ENCODE results near the gene MSH5. TPM values are rescaled to one million over a fixed set of nuclear protein-coding genes. Genes with fewer than 3 reads are reported as not detected.

The MSH5 gene
- total and polyA plus RNA-seq, 2 of the 13 experiments (the other 11 are each of a cell fraction or from before 2014, with no cell fraction given), result 10.2 to 38.7 TPM

DNA sequence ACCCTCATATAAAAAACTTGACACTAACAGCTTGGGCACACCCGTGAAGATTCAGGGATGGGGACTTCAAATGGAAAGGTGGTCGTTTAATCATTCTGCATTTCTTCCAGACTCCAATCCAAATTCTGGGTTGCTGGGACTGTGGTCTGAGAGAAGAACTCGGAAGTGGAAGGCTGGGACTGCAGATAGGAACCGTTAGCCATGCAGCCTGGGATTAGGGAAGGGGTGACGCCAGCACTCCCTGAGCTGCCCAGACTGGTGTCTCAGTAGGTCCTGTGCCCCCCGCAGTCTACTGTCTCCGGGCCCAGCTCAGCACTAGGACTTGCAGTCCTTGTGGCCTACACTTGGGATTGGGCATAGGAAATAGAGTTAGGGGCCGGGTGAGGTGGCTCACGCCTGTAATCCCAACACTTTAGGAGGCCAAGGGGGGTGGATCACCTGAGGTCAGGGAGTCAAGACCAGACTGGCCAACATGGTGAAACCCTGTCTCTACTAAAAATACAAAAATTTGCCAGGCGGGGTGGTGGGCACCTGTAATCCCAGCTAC, 3.0 kb upstream of the MSH5 start:
- TSS peak; percentile 68 for BruUV-seq (replicated peaks)
- ChIA-PET POLR2A (interaction anchor here (0.5 to 11.3 kb wide), 52 partner anchors 7 to 1235 kb away, joined by 3 to 279 read pairs (median 9); partner anchors contain the start of genes ABHD16A, APOM, BAG6 and C2), CTCF (ENCODE audit: low intra/inter-chr PET ratio, low total read pairs) (no interaction called here)
- H2AFZ ChIP-seq (ENCODE audit: low read length), result no peak overlapping the region
- H3K36me3 ChIP-seq (replicated peaks in 1 of 2; ENCODE audit: control insufficient read depth in 1 of 2, insufficient read depth in 2 of 2, low read length in 2 of 2), result peaks cover 13 to 31% of the 10 kb centered on the region in 2 experiments
- peaks cover 71% of the 10 kb centered on the region for H3K4me1 ChIP-seq (ENCODE audit: insufficient read depth, low read length)
- peaks cover 41% of the 10 kb centered on the region for H3K79me2 ChIP-seq (ENCODE audit: insufficient read depth, low read length)
- intact Hi-C loops (cut with micrococcal nuclease; ENCODE audit: unreplicated experiment) (loop anchor here (1.0 to 5.0 kb wide), 3 partner anchors 8 to 70 kb away; partner anchors contain the start of genes ABHD16A, DDAH2 and LSM2), in situ Hi-C loops (cut with HindIII; ENCODE audit: extremely low pct_ligation_motif_present, low pct_unique_long_range_greater_than_20kb) (no loop called here)
- peak overlapping the region; percentile 98 for H3K4me2 ChIP-seq (ENCODE audit: low read depth, low read length)
- H3K4me3 ChIP-seq (replicated peaks in 1 of 3; ENCODE audit: insufficient read depth in 1 of 3, low read depth in 2 of 3, low read length in 3 of 3), result peak overlapping the region; percentile 71 to 92 (median 92)
- FAIRE-seq (no peak), DNase-seq (ENCODE audit: low spot score) (peak; percentile 33), ATAC-seq (peak; percentile 4; the same call in 2 of the 3 replicates)
- WGBS (ENCODE audit: low lambda C conversion rate), result 2% methylated on average over 10 of the region's 10 CpGs
- no peaks in the 10 kb centered on the region for H3K9me3 ChIP-seq (ENCODE audit: low read length)
- peaks cover 24% of the 10 kb centered on the region; the same call in 1 of the 2 replicates for H4K20me1 ChIP-seq (ENCODE audit: insufficient read depth, low read length)
- H3K9ac ChIP-seq (ENCODE audit: insufficient read depth, low read depth, low read length), result peak overlapping the region; percentile 98
- H3K27ac ChIP-seq (ENCODE audit: extremely low read length, insufficient read depth, low read length), result peak overlapping the region; percentile 99
- no peaks in the 10 kb centered on the region; a peak in 1 of 5 replicates for H3K27me3 ChIP-seq (ENCODE audit: control insufficient read depth in 1 of 2, insufficient read depth in 2 of 2, low read length in 2 of 2)
- TF ChIP-seq ZSCAN25 (CRISPR knock-in tag; IDR thresholded peaks at IDR 0.05) (0 out of 2 replicates have a peak, but pooled peaks have one; percentile 69), GLI4 (CRISPR knock-in tag; IDR thresholded peaks at IDR 0.05; ENCODE audit: borderline replicate concordance) (0 out of 2 replicates have a peak, but pooled peaks have one; percentile 22), ZNF598 (CRISPR knock-in tag; IDR thresholded peaks at IDR 0.05; ENCODE audit: borderline replicate concordance) (peak; percentile 72; the same call in 1 of the 2 replicates), HNRNPUL1 (IDR thresholded peaks at IDR 0.05; ENCODE audit: low read depth, low read length) (no peak), HOXA5 (CRISPR knock-in tag; IDR thresholded peaks at IDR 0.05) (no peak), MYPOP (CRISPR knock-in tag; IDR thresholded peaks at IDR 0.05) (no peak), ZNF563 (CRISPR knock-in tag; IDR thresholded peaks at IDR 0.05) (no peak; the same call in 1 of the 2 replicates), ZMYM4 (CRISPR knock-in tag; IDR thresholded peaks at IDR 0.05) (peak; percentile 7; the same call in 1 of the 2 replicates), ZC3H4 (CRISPR knock-in tag; IDR thresholded peaks at IDR 0.05; ENCODE audit: borderline replicate concordance) (peak; percentile 99), TP53 (CRISPR knock-in tag; conservative IDR thresholded peaks at IDR 0.05) (no peak), PAX8 (CRISPR knock-in tag; IDR thresholded peaks at IDR 0.05; ENCODE audit: borderline replicate concordance) (0 out of 2 replicates have a peak, but pooled peaks have one; percentile 23), HDAC2 (CRISPR knock-in tag; IDR thresholded peaks at IDR 0.05) (peak; percentile 29; the same call in 1 of the 2 replicates)
- TF ChIP-seq, protein P1, sequence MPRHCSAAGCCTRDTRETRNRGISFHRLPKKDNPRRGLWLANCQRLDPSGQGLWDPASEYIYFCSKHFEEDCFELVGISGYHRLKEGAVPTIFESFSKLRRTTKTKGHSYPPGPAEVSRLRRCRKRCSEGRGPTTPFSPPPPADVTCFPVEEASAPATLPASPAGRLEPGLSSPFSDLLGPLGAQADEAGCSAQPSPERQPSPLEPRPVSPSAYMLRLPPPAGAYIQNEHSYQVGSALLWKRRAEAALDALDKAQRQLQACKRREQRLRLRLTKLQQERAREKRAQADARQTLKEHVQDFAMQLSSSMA (CRISPR knock-in tag; IDR thresholded peaks at IDR 0.05), result peak; percentile 39; the same call in 1 of the 2 replicates
- TF ChIP-seq, protein P2, sequence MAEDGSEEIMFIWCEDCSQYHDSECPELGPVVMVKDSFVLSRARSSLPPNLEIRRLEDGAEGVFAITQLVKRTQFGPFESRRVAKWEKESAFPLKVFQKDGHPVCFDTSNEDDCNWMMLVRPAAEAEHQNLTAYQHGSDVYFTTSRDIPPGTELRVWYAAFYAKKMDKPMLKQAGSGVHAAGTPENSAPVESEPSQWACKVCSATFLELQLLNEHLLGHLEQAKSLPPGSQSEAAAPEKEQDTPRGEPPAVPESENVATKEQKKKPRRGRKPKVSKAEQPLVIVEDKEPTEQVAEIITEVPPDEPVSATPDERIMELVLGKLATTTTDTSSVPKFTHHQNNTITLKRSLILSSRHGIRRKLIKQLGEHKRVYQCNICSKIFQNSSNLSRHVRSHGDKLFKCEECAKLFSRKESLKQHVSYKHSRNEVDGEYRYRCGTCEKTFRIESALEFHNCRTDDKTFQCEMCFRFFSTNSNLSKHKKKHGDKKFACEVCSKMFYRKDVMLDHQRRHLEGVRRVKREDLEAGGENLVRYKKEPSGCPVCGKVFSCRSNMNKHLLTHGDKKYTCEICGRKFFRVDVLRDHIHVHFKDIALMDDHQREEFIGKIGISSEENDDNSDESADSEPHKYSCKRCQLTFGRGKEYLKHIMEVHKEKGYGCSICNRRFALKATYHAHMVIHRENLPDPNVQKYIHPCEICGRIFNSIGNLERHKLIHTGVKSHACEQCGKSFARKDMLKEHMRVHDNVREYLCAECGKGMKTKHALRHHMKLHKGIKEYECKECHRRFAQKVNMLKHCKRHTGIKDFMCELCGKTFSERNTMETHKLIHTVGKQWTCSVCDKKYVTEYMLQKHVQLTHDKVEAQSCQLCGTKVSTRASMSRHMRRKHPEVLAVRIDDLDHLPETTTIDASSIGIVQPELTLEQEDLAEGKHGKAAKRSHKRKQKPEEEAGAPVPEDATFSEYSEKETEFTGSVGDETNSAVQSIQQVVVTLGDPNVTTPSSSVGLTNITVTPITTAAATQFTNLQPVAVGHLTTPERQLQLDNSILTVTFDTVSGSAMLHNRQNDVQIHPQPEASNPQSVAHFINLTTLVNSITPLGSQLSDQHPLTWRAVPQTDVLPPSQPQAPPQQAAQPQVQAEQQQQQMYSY (CRISPR knock-in tag; IDR thresholded peaks at IDR 0.05), result no peak
- TF ChIP-seq, protein P3, sequence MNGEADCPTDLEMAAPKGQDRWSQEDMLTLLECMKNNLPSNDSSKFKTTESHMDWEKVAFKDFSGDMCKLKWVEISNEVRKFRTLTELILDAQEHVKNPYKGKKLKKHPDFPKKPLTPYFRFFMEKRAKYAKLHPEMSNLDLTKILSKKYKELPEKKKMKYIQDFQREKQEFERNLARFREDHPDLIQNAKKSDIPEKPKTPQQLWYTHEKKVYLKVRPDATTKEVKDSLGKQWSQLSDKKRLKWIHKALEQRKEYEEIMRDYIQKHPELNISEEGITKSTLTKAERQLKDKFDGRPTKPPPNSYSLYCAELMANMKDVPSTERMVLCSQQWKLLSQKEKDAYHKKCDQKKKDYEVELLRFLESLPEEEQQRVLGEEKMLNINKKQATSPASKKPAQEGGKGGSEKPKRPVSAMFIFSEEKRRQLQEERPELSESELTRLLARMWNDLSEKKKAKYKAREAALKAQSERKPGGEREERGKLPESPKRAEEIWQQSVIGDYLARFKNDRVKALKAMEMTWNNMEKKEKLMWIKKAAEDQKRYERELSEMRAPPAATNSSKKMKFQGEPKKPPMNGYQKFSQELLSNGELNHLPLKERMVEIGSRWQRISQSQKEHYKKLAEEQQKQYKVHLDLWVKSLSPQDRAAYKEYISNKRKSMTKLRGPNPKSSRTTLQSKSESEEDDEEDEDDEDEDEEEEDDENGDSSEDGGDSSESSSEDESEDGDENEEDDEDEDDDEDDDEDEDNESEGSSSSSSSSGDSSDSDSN (CRISPR knock-in tag; IDR thresholded peaks at IDR 0.05), result peak; percentile 16; the same call in 1 of the 2 replicates

Measured in HepG2 (cell line).